ENCODE results near the gene SCYGR7. TPM values are rescaled to one million over a fixed set of nuclear protein-coding genes. Genes with fewer than 3 reads are reported as not detected.

Gene SCYGR7
- total and polyA plus RNA-seq, 5 donors from 2014 or later, result not detected

GRCh38 chr2:227761740-227762476, 33.8 kb downstream of the SCYGR7 start:
- H3K36me3 Mint-ChIP-seq, result no peaks in the 10 kb centered on the region
- Histone ChIP-seq H3K27ac (ENCODE audit: insufficient read depth, low read length, poor library complexity, severe bottlenecking) (no peak overlapping the region), H3K36me3 (ENCODE audit: control insufficient read depth, insufficient read depth, low read length) (no peaks in the 10 kb centered on the region), H3K27me3 (ENCODE audit: control insufficient read depth, insufficient read depth, low read length) (no peaks in the 10 kb centered on the region), H3K4me1 (ENCODE audit: control insufficient read depth, insufficient read depth, low read length, poor library complexity, severe bottlenecking) (no peaks in the 10 kb centered on the region), H3K4me3 (ENCODE audit: low read depth, low read length) (no peak overlapping the region), H3K9me3 (ENCODE audit: control insufficient read depth in 2 of 2, low read length in 2 of 2) (no peaks in the 10 kb centered on the region)
- no peak for ATAC-seq (ENCODE audit: low read depth in 2 of 2)
- H3K27me3 Mint-ChIP-seq, result no peaks in the 10 kb centered on the region
- H3K4me1 Mint-ChIP-seq, result no peaks in the 10 kb centered on the region
- no peak overlapping the region for H3K27ac Mint-ChIP-seq
- H3K9me3 Mint-ChIP-seq, result peaks cover 0 to 1% (median 0%) of the 10 kb centered on the region in 7 donors
- DNase-seq, result no peak
- H3K4me3 Mint-ChIP-seq, result no peak overlapping the region

- Histone ChIP-seq H3K4me1 (ENCODE audit: control insufficient read depth, insufficient read depth, low read length, poor library complexity, severe bottlenecking) (no peaks in the 10 kb centered on the region), H3K27me3 (ENCODE audit: control insufficient read depth, insufficient read depth, low read length) (no peaks in the 10 kb centered on the region), H3K36me3 (ENCODE audit: control insufficient read depth, insufficient read depth, low read length) (no peaks in the 10 kb centered on the region), H3K9me3 (ENCODE audit: control insufficient read depth in 2 of 2, low read length in 2 of 2) (no peaks in the 10 kb centered on the region), H3K4me3 (ENCODE audit: low read depth, low read length) (no peak overlapping the region), H3K27ac (ENCODE audit: insufficient read depth, low read length, poor library complexity, severe bottlenecking) (no peak overlapping the region)
- no peaks in the 10 kb centered on the region for H3K36me3 Mint-ChIP-seq
- peak overlapping the region in 2 of 3 donors; percentile 17 to 70 for H3K27ac Mint-ChIP-seq
- H3K4me3 Mint-ChIP-seq, result no peak overlapping the region
- DNase-seq (no peak), ATAC-seq (ENCODE audit: low read depth in 2 of 2) (no peak)
- no peaks in the 10 kb centered on the region for H3K4me1 Mint-ChIP-seq
- peaks cover 0 to under 1% (median 0%) of the 10 kb centered on the region in 7 donors for H3K9me3 Mint-ChIP-seq
- H3K27me3 Mint-ChIP-seq, result no peaks in the 10 kb centered on the region
Observed at GRCh38 chr2:227765788-227766372, 37.7 kb downstream of the SCYGR7 start.

GRCh38 chr2:227766373-227766883, 38.3 kb downstream of the SCYGR7 start:
- Mint-ChIP-seq H3K27me3 (no peaks in the 10 kb centered on the region), H3K4me3 (no peak overlapping the region), H3K9me3 (no peaks in the 10 kb centered on the region), H3K36me3 (no peaks in the 10 kb centered on the region), H3K27ac (peak overlapping the region in 1 of 3 donors; percentile 70), H3K4me1 (no peaks in the 10 kb centered on the region)
- H3K27me3 ChIP-seq (ENCODE audit: control insufficient read depth, insufficient read depth, low read length), result no peaks in the 10 kb centered on the region
- no peaks in the 10 kb centered on the region for H3K4me1 ChIP-seq (ENCODE audit: control insufficient read depth, insufficient read depth, low read length, poor library complexity, severe bottlenecking)
- no peak overlapping the region for H3K27ac ChIP-seq (ENCODE audit: insufficient read depth, low read length, poor library complexity, severe bottlenecking)
- H3K4me3 ChIP-seq (ENCODE audit: low read depth, low read length), result no peak overlapping the region
- ATAC-seq (ENCODE audit: low read depth in 2 of 2) (peak; percentile 69 to 74), DNase-seq (peak; percentile 35 to 53 (median 46))
- H3K36me3 ChIP-seq (ENCODE audit: control insufficient read depth, insufficient read depth, low read length), result no peaks in the 10 kb centered on the region
- no peaks in the 10 kb centered on the region for H3K9me3 ChIP-seq (ENCODE audit: control insufficient read depth in 2 of 2, low read length in 2 of 2)

GRCh38 chr2:227767830-227768229, 39.7 kb downstream of the SCYGR7 start:
- no peak for DNase-seq
- Mint-ChIP-seq H3K27ac (no peak overlapping the region), H3K4me1 (no peaks in the 10 kb centered on the region), H3K4me3 (no peak overlapping the region), H3K9me3 (no peaks in the 10 kb centered on the region), H3K27me3 (no peaks in the 10 kb centered on the region), H3K36me3 (no peaks in the 10 kb centered on the region)
- Histone ChIP-seq H3K4me1 (ENCODE audit: control insufficient read depth, insufficient read depth, low read length, poor library complexity, severe bottlenecking) (no peaks in the 10 kb centered on the region), H3K9me3 (ENCODE audit: control insufficient read depth in 2 of 2, low read length in 2 of 2) (no peaks in the 10 kb centered on the region), H3K36me3 (ENCODE audit: control insufficient read depth, insufficient read depth, low read length) (no peaks in the 10 kb centered on the region), H3K27ac (ENCODE audit: insufficient read depth, low read length, poor library complexity, severe bottlenecking) (no peak overlapping the region), H3K4me3 (ENCODE audit: low read depth, low read length) (no peak overlapping the region), H3K27me3 (ENCODE audit: control insufficient read depth, insufficient read depth, low read length) (no peaks in the 10 kb centered on the region)
- no peak for ATAC-seq (ENCODE audit: low read depth in 2 of 2)

GRCh38 chr2:227772197-227772661, 44.1 kb downstream of the SCYGR7 start:
- Mint-ChIP-seq H3K4me1 (peaks cover 10 to 22% (median 14%) of the 10 kb centered on the region in 4 donors), H3K4me3 (no peak overlapping the region), H3K9me3 (no peaks in the 10 kb centered on the region), H3K27me3 (no peaks in the 10 kb centered on the region), H3K36me3 (no peaks in the 10 kb centered on the region), H3K27ac (no peak overlapping the region)
- H3K9me3 ChIP-seq (ENCODE audit: control insufficient read depth in 2 of 2, low read length in 2 of 2), result no peaks in the 10 kb centered on the region
- H3K27me3 ChIP-seq (ENCODE audit: control insufficient read depth, insufficient read depth, low read length), result no peaks in the 10 kb centered on the region
- no peaks in the 10 kb centered on the region for H3K36me3 ChIP-seq (ENCODE audit: control insufficient read depth, insufficient read depth, low read length)
- DNase-seq (no peak), ATAC-seq (ENCODE audit: low read depth in 2 of 2) (no peak)
- no peak overlapping the region for H3K27ac ChIP-seq (ENCODE audit: insufficient read depth, low read length, poor library complexity, severe bottlenecking)
- no peak overlapping the region for H3K4me3 ChIP-seq (ENCODE audit: low read depth, low read length)
- H3K4me1 ChIP-seq (ENCODE audit: control insufficient read depth, insufficient read depth, low read length, poor library complexity, severe bottlenecking), result no peaks in the 10 kb centered on the region

- Histone ChIP-seq H3K27ac (ENCODE audit: insufficient read depth, low read length, poor library complexity, severe bottlenecking) (no peak overlapping the region), H3K36me3 (ENCODE audit: control insufficient read depth, insufficient read depth, low read length) (no peaks in the 10 kb centered on the region), H3K27me3 (ENCODE audit: control insufficient read depth, insufficient read depth, low read length) (no peaks in the 10 kb centered on the region), H3K4me1 (ENCODE audit: control insufficient read depth, insufficient read depth, low read length, poor library complexity, severe bottlenecking) (no peaks in the 10 kb centered on the region), H3K4me3 (ENCODE audit: low read depth, low read length) (no peak overlapping the region), H3K9me3 (ENCODE audit: control insufficient read depth in 2 of 2, low read length in 2 of 2) (no peaks in the 10 kb centered on the region)
- ATAC-seq (ENCODE audit: low read depth in 2 of 2), result no peak
- Mint-ChIP-seq H3K4me1 (peaks cover 10 to 24% (median 14%) of the 10 kb centered on the region in 4 donors), H3K36me3 (no peaks in the 10 kb centered on the region), H3K27ac (peak overlapping the region in 1 of 3 donors; percentile 32), H3K9me3 (no peaks in the 10 kb centered on the region), H3K27me3 (no peaks in the 10 kb centered on the region), H3K4me3 (no peak overlapping the region)
- DNase-seq, result no peak
Observed at GRCh38 chr2:227772932-227773331, 44.8 kb downstream of the SCYGR7 start.

- Histone ChIP-seq H3K36me3 (ENCODE audit: control insufficient read depth, insufficient read depth, low read length) (no peaks in the 10 kb centered on the region), H3K27me3 (ENCODE audit: control insufficient read depth, insufficient read depth, low read length) (no peaks in the 10 kb centered on the region), H3K27ac (ENCODE audit: insufficient read depth, low read length, poor library complexity, severe bottlenecking) (no peak overlapping the region), H3K4me3 (ENCODE audit: low read depth, low read length) (no peak overlapping the region), H3K4me1 (ENCODE audit: control insufficient read depth, insufficient read depth, low read length, poor library complexity, severe bottlenecking) (no peaks in the 10 kb centered on the region), H3K9me3 (ENCODE audit: control insufficient read depth in 2 of 2, low read length in 2 of 2) (no peaks in the 10 kb centered on the region)
- Mint-ChIP-seq H3K9me3 (no peaks in the 10 kb centered on the region), H3K27ac (peak overlapping the region in 2 of 3 donors; percentile 10 to 65), H3K27me3 (no peaks in the 10 kb centered on the region), H3K4me3 (no peak overlapping the region), H3K4me1 (peaks cover 10 to 24% (median 14%) of the 10 kb centered on the region in 4 donors), H3K36me3 (no peaks in the 10 kb centered on the region)
- DNase-seq, result peak in 1 of 3 donors; percentile 24
- no peak for ATAC-seq (ENCODE audit: low read depth in 2 of 2)
Observed at GRCh38 chr2:227774011-227774624, 46.0 kb downstream of the SCYGR7 start.
